Ovary (tissue), 3 donors: Measurements from ENCODE around the gene MLN.

Experiments
- CTCF ChIP-seq, 3 donors: fragments of 450-650 bp in 2 of 3; fragments of 200-600 bp in 1 of 3; IDR thresholded peaks; one replicate each; pipeline versions ENCODE4 v1.5.1 to v1.8.0; 2016 to 2022; ENCODE audit warnings: antibody characterized with exemption in 3 of 3, mild to moderate bottlenecking in 1 of 3
- EP300 ChIP-seq: sonication (generic); formaldehyde crosslinking; IDR thresholded peaks from one replicate; pipeline ENCODE4 v1.6.1; 2017; ENCODE audit warnings: antibody characterized with exemption
- POLR2A ChIP-seq: fragments of 450-650 bp; IDR thresholded peaks from one replicate; pipeline ENCODE4 v1.6.1; 2017; ENCODE audit warnings: antibody characterized with exemption, mild to moderate bottlenecking, moderate library complexity
- donor health status: DM: no; HTN: no; CAD: no.

DNA sequence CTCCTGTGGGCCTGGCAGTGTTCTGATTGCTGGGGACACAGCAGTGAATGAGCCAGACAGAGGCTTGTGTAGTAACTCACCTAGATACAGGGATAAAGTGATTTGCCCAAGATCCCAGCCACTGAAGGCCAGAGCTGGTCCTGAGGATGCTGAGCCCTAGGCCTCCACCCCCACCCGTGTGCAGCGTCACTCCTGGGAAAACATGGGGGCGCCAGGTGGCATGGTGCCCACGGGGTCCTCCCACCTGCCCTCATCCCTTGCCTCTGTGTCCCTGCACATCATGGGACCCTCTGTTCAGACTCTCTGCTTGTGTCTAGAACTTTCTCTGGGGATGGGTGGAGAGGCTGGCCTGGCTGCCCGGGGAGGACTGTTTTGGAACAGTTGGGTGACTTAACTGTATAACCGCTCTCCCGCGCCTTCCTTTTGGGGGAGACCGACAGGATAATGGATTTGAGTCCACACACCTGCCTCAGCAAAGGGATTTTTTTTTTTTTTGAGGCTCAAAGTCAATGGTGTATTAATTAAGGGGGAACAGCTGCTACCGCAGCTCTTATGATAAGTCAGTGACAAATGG lies 34.5 kb downstream of the MLN start:
- no peak for TF ChIP-seq CTCF (IDR thresholded peaks at IDR 0.05)
- no peak for TF ChIP-seq POLR2A
- TF ChIP-seq EP300 = no peak
